22Rv1 (cell line): ENCODE data around the gene PTPRD.

Experiments
- H3K27ac ChIP-seq: fragments of 450-650 bp; 2 replicates; pipeline ENCODE4 v1.5.1; 2017
- CTCF ChIP-seq: fragments of 450-650 bp; IDR thresholded peaks from 2 replicates; pipeline ENCODE4 v1.5.1; 2017; ENCODE audit warnings: mild to moderate bottlenecking
- ZFX ChIP-seq: fragments of 450-650 bp; IDR thresholded peaks from 2 replicates; pipeline ENCODE4 v1.6.1; 2017; ENCODE audit warnings: antibody characterized with exemption, borderline replicate concordance

The PTPRD gene

GRCh38 chr9:8764051-8764450 is 1848.8 kb downstream of the PTPRD start:
- no peak for TF ChIP-seq ZFX
- TF ChIP-seq CTCF, result no peak
- no peak overlapping the region for H3K27ac ChIP-seq

- TF ChIP-seq CTCF (no peak), ZFX (no peak)
- no peak overlapping the region for H3K27ac ChIP-seq
Measured at GRCh38 chr9:8762479-8763085, 1850.2 kb downstream of the PTPRD start.

GRCh38 chr9:8760000-8760767 is 1852.6 kb downstream of the PTPRD start:
- no peak for TF ChIP-seq CTCF
- TF ChIP-seq ZFX, result no peak
- H3K27ac ChIP-seq, result no peak overlapping the region

- TF ChIP-seq ZFX, result no peak
- no peak for TF ChIP-seq CTCF
- H3K27ac ChIP-seq, result no peak overlapping the region
Measured at GRCh38 chr9:8757881-8758280, 1854.9 kb downstream of the PTPRD start.

GRCh38 chr9:8754751-8755150 is 1858.1 kb downstream of the PTPRD start:
- no peak overlapping the region for H3K27ac ChIP-seq
- TF ChIP-seq ZFX (no peak), CTCF (no peak)

- H3K27ac ChIP-seq, result no peak overlapping the region
Measured at GRCh38 chr9:8751406-8751930, 1861.3 kb downstream of the PTPRD start.

More at GRCh38 chr9:8751406-8751930, 1861.3 kb downstream of the PTPRD start:
- no peak for TF ChIP-seq ZFX
- TF ChIP-seq CTCF, result no peak
